Ovary (tissue), 9 donors: ENCODE data around the gene ARPC4. TPM values are rescaled to one million over a fixed set of nuclear protein-coding genes. Genes with fewer than 3 reads are reported as not detected.

Source experiments
- DNase-seq, 5 donors: peaks; one replicate each; pipeline ENCODE4 v3.0.0-alpha.2; 2019 to 2020
- H3K27ac ChIP-seq, 2 donors: fragments of 200-600 bp; one replicate each; pipeline versions ENCODE4 v1.5.1 to v1.8.0; 2019 to 2022
- H3K27me3 ChIP-seq: fragments of 200-600 bp; one replicate; pipeline ENCODE4 v1.8.0; 2022
- H3K36me3 ChIP-seq: fragments of 200-600 bp; sonication (generic); one replicate; pipeline ENCODE4 v1.5.1; 2019
- H3K4me1 ChIP-seq: one replicate; pipeline ENCODE4 v1.8.1; 2013; ENCODE audit warnings: mild to moderate bottlenecking, moderate library complexity; ENCODE audit not compliant: insufficient read depth
- H3K4me3 ChIP-seq: fragments of 200-600 bp; sonication (generic); one replicate; pipeline ENCODE4 v1.5.1; 2017
- H3K9me3 ChIP-seq, 2 donors: fragments of 200-600 bp in 1 of 2; sonication (generic) in 1 of 2; one replicate each; pipeline versions ENCODE4 v1.5.1 to v1.8.1; 2013 to 2019; ENCODE audit warnings: mild to moderate bottlenecking in 1 of 2, moderate library complexity in 1 of 2
- EP300 ChIP-seq: sonication (generic); formaldehyde crosslinking; IDR thresholded peaks from one replicate; pipeline ENCODE4 v1.6.1; 2017; ENCODE audit warnings: antibody characterized with exemption
- POLR2A ChIP-seq: fragments of 450-650 bp; IDR thresholded peaks from one replicate; pipeline ENCODE4 v1.6.1; 2017; ENCODE audit warnings: antibody characterized with exemption, mild to moderate bottlenecking, moderate library complexity
- WGBS, 3 donors: extraction: QIAGEN DNeasy Blood & Tissue Kit in 1 of 3; methylation state at CpG; one replicate each; pipeline versions ENCODE4 v1.1.5 to v1.1.7; 2013 to 2017; 5-methylcytosine and 5-hydroxymethylcytosine counted together
- intact Hi-C, 4 donors: fragments of 100-400 bp; cut with DNase I; formaldehyde crosslinking; loops; one replicate each; pipeline versions ENCODE4 v1.11.0 to v1.15.1; 2022 to 2023
- polyA plus RNA-seq, 2 donors: library from polyadenylated mRNA; stranded (reverse); fragments of 200-250 nt in 1 of 2; fragments of 350-450 nt in 1 of 2; fragmentation: Illumina TruSeq in 1 of 2; extraction: RNeasy Lipid Tissue Mini Kit (QIAGEN cat#74804) in 1 of 2; gene quantifications; one replicate each; pipeline ENCODE4 v1.2.3, GENCODE V29; 2013 to 2014
- total RNA-seq, 7 donors: library from RNA; depleted of rRNA in 2 of 7; stranded (reverse); fragments of >200 nt in 2 of 7; fragmentation: NEBNext Ultra II Directional in 3 of 7; extraction: Animal tissue kit (Norgen Biotek cat#: 25700) in 3 of 7; gene quantifications; one replicate each; pipeline versions ENCODE4 v1.1.0 to v1.2.4, GENCODE V29; 2016 to 2023
- TF ChIP-seq, protein P1 (sequence below), 3 donors: fragments of 450-650 bp in 2 of 3; fragments of 200-600 bp in 1 of 3; IDR thresholded peaks; one replicate each; pipeline versions ENCODE4 v1.5.1 to v1.8.0; 2016 to 2022; ENCODE audit warnings: antibody characterized with exemption in 3 of 3, mild to moderate bottlenecking in 1 of 3
- donor health status: DM: no; HTN: no; CAD: no; lungs with moderate emphysema.
- donor health status: DM: no; HTN: no; CAD: no.
- donor health status: Bipolar disorder and iron deficiency.
- donor health status: DM: yes; HTN: yes; CAD: no.
- donor health status: DM: no; HTN: no; CAD: no.
- donor health status: DM: yes; HTN: yes; CAD: no.

The ARPC4 gene
- total and polyA plus RNA-seq, 9 donors, result 58.3 to 189 (median 85.1) TPM

DNA sequence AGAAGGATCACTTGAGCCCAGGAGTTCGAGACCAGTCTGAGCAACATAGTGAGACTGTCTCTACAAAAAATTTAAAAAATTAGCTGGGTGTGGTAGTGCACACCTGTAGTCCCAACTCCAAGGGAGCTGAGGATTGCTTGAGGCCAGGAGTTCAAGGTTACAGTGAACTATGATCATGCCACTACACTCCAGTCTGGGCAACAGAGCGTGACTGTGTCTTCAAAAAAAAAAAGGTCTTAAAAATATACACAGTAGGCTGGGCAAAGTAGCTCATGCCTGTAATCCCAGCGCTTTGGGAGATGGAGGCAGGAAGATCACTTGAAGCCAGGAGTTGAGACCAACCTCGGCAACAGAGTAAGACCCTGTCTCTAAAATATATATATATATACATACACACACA lies 12.0 kb upstream of the ARPC4 start:
- H3K36me3 ChIP-seq, result no peaks in the 10 kb centered on the region
- no peaks in the 10 kb centered on the region for H3K9me3 ChIP-seq
- H3K4me1 ChIP-seq, result no peaks in the 10 kb centered on the region
- WGBS, 3 donors, result 81 to 93% (median 85%) methylated on average over 4 of the region's 4 CpGs
- H3K27me3 ChIP-seq, result no peaks in the 10 kb centered on the region
- peak in 1 of 5 donors; percentile 0 for DNase-seq
- TF ChIP-seq, protein P1, sequence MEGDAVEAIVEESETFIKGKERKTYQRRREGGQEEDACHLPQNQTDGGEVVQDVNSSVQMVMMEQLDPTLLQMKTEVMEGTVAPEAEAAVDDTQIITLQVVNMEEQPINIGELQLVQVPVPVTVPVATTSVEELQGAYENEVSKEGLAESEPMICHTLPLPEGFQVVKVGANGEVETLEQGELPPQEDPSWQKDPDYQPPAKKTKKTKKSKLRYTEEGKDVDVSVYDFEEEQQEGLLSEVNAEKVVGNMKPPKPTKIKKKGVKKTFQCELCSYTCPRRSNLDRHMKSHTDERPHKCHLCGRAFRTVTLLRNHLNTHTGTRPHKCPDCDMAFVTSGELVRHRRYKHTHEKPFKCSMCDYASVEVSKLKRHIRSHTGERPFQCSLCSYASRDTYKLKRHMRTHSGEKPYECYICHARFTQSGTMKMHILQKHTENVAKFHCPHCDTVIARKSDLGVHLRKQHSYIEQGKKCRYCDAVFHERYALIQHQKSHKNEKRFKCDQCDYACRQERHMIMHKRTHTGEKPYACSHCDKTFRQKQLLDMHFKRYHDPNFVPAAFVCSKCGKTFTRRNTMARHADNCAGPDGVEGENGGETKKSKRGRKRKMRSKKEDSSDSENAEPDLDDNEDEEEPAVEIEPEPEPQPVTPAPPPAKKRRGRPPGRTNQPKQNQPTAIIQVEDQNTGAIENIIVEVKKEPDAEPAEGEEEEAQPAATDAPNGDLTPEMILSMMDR (IDR thresholded peaks at IDR 0.05), result no peak
- no peak for TF ChIP-seq EP300
- TF ChIP-seq POLR2A, result no peak
- intact Hi-C loops, result no loop called here
- H3K4me3 ChIP-seq, result no peak overlapping the region
- H3K27ac ChIP-seq, result no peak overlapping the region

DNA sequence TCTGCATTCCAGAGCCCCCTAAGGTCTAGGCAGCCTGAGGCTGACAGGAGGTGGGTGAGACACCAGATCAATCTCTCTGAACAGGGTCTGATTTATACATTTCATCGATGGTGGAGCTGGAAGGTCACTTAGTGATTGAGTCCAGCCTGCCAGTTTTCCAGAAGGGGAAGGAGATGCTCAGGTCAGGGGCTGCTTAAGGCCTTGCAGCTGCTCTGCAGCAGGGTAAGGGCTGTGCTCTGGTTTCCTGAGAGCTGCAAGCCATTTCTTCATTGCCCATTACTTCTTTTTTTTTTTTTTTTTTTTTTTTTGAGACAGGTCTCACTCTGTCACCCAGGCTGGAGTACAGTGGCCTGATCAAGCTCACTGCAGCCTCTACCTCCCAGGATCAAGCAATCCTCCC lies 11.3 kb upstream of the ARPC4 start:
- no peak for TF ChIP-seq EP300
- no peak for TF ChIP-seq POLR2A
- TF ChIP-seq, protein P1 (IDR thresholded peaks at IDR 0.05), result no peak
- intact Hi-C loops, result no loop called here
- WGBS, 3 donors, result 20 to 33% (median 26%) methylated on average over 1 of the region's 1 CpG
- Histone ChIP-seq H3K27me3 (no peaks in the 10 kb centered on the region), H3K4me1 (no peaks in the 10 kb centered on the region), H3K36me3 (no peaks in the 10 kb centered on the region), H3K9me3 (no peaks in the 10 kb centered on the region), H3K4me3 (no peak overlapping the region), H3K27ac (no peak overlapping the region)
- peak in 1 of 5 donors; percentile 9 for DNase-seq

DNA sequence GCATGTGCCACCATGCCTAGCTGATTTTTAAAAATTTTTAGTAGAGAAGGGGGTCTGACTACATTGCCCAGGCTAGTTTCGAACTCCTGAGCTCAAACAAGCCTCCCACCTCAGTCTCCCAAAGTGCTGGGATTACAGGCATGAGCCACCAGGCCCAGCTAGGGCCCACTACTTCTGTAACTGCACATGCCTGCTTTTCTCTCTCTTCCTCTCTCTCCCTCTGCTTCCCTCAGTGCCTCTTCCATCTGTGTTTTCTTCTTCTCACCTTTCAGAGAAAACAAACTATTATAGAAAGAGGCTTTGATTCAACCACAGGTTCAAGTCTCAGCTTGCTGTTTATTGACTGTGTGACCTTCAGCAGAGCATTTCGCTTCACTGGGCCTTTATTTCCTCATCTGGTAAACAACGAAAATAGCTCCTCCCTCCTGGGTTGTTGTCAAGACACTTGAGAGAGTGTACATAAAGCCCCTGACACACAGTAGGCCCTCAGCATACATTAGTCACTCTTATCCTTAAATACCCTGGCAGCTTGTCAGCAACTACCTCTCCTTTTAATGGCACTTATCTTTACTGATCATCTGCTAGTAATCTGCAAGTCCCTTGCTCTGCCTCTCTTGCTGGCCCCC lies 10.8 kb upstream of the ARPC4 start:
- Histone ChIP-seq H3K36me3 (no peaks in the 10 kb centered on the region), H3K27ac (no peak overlapping the region), H3K4me1 (no peaks in the 10 kb centered on the region), H3K9me3 (no peaks in the 10 kb centered on the region), H3K27me3 (no peaks in the 10 kb centered on the region), H3K4me3 (no peak overlapping the region)
- peak in 1 of 5 donors; percentile 0 for DNase-seq
- TF ChIP-seq, protein P1 (IDR thresholded peaks at IDR 0.05), result no peak
- TF ChIP-seq POLR2A (no peak), EP300 (no peak)
- intact Hi-C loops, result no loop called here
- WGBS, 3 donors, result 71 to 76% (median 73%) methylated on average over 3 of the region's 3 CpGs

DNA sequence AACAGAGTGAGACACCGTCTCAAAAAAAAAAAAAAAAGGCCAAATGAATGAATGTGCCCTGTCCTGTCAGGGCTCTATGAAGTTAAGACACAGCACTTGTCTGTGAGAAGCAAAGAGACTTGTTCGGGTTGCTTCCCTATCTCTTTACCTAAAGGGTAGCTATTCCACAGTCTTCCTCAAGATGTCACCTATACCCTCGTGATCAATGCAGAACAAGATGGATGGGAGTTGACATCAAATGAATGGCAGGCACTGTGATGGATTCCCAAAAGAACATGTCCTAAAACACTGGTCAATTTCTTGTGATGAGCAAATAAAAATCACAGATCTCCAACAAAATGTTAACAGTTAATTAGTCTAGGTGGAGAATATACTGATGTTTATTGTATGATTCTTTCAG lies 10.1 kb upstream of the ARPC4 start:
- no peak for DNase-seq
- H3K36me3 ChIP-seq, result no peaks in the 10 kb centered on the region
- no peak overlapping the region for H3K27ac ChIP-seq
- no peaks in the 10 kb centered on the region for H3K27me3 ChIP-seq
- TF ChIP-seq, protein P1 (IDR thresholded peaks at IDR 0.05), result no peak
- no peak for TF ChIP-seq EP300
- TF ChIP-seq POLR2A, result no peak
- intact Hi-C loops, result no loop called here
- H3K9me3 ChIP-seq, result no peaks in the 10 kb centered on the region
- no peak overlapping the region for H3K4me3 ChIP-seq
- H3K4me1 ChIP-seq, result no peaks in the 10 kb centered on the region
- WGBS, 3 donors, result 35 to 58% (median 38%) methylated on average over 3 of the region's 3 CpGs
